ENCODE data around the gene GPR62. TPM values are rescaled to one million over a fixed set of nuclear protein-coding genes. Genes with fewer than 3 reads are reported as not detected.

The GPR62 gene
- total and polyA plus RNA-seq, 2 of the 8 experiments (the other 6 are each of a cell fraction or from before 2014, with no cell fraction given) = 0.22 to 0.29 TPM

DNA sequence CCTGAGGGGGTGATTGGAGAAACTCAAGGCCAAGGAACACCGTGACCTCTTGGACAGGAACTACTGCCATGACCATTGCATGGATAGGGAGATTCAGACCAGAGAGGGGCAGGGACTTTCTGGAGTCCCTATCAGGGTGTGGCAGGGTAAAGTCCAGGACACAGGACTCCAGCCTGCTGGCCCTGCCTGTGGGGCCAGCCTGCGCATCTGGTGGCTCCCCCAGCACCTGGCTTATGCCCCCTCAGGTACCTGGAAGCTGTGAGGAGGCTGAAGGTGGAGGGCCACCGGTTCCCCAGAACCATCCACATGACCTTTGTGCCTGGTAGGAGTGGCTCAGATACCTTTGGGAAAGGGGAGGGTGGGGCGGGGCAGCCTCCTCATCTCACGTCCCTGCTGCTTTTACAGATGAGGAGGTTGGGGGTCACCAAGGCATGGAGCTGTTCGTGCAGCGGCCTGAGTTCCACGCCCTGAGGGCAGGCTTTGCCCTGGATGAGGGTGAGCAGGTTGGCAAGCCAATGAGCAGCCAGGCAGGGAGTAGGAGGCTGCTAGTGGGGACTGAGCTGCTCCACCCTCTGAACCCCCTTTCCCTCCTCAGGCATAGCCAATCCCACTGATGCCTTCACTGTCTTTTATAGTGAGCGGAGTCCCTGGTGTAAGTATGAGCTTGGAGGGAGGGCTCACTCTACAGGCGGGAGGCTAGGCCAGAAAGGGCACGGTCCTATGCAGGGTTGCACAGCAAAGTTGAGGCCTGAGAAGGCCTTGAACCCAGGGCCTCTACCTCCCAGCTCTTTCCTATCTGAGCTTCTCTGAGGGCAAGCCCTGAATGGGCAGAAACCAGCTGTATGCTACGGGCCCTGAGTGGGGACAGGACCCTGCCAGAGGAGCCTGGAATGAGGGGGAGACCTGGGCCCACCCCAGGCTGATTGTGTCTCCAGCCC, 31.1 kb downstream of the GPR62 start:
- peaks cover 0 to 2% of the 10 kb centered on the region in 2 experiments for H4K20me1 ChIP-seq (replicated peaks in 1 of 2; ENCODE audit: control insufficient read depth in 1 of 2, insufficient read depth in 2 of 2, low read length in 2 of 2)
- 92% methylated on average over 10 of the region's 12 CpGs; no CpG with 5 or more reads in 1 of the 2 experiments for WGBS, 2 experiments (ENCODE audit: extremely low coverage in 1 of 2, insufficient coverage in 1 of 2, insufficient read length in 1 of 2, insufficient replicate concordance in 2 of 2, low coverage in 1 of 2, low lambda C conversion rate in 2 of 2, missing lambda C conversion rate in 1 of 2)
- H3K4me2 ChIP-seq (ENCODE audit: insufficient read depth in 1 of 2, low read depth in 2 of 2, low read length in 2 of 2) = no peak overlapping the region
- peaks cover 0 to 14% (median 9%) of the 10 kb centered on the region in 4 experiments; a peak in 6 of 7 replicates for H3K4me1 ChIP-seq (replicated peaks in 1 of 4; ENCODE audit: control insufficient read depth in 3 of 4, insufficient read depth in 4 of 4, low read length in 3 of 4)
- no peak overlapping the region for H2BK12ac ChIP-seq (ENCODE audit: low read depth, low read length)
- no peak overlapping the region for H3K23ac ChIP-seq (ENCODE audit: insufficient read length)
- no peak overlapping the region; the same call in 1 of the 2 replicates for H3K27ac ChIP-seq (ENCODE audit: low read depth, low read length)
- H3K4me3 ChIP-seq (ENCODE audit: extremely low read depth in 1 of 4, insufficient read depth in 2 of 4, low read depth in 3 of 4, low read length in 4 of 4) = no peak overlapping the region
- H3K14ac ChIP-seq (ENCODE audit: insufficient read length) = no peak overlapping the region
- no peak overlapping the region for H2BK5ac ChIP-seq (ENCODE audit: low read depth, low read length)
- no peak overlapping the region for H3K9ac ChIP-seq (replicated peaks in 1 of 4; ENCODE audit: extremely low read depth in 1 of 4, low read depth in 3 of 4, low read length in 3 of 4)
- FAIRE-seq (no peak), DNase-seq (ENCODE audit: low read depth in 1 of 2, low spot score in 2 of 2) (peak in 1 of 2 experiments; percentile 46)
- peaks cover 2% of the 10 kb centered on the region for H3K79me1 ChIP-seq (ENCODE audit: low read depth, low read length)
- H3K27me3 ChIP-seq (replicated peaks in 1 of 4; ENCODE audit: control insufficient read depth in 3 of 4, extremely low read depth in 1 of 4, insufficient read depth in 3 of 4, low read length in 3 of 4) = no peaks in the 10 kb centered on the region
- no peak overlapping the region for H2AK5ac ChIP-seq (ENCODE audit: low read depth, low read length)
- H3K79me2 ChIP-seq (ENCODE audit: control insufficient read depth in 1 of 2, insufficient read depth in 2 of 2, low read length in 2 of 2) = no peaks in the 10 kb centered on the region
- no peak overlapping the region for H4K91ac ChIP-seq (replicated peaks; ENCODE audit: insufficient read length, low read length)
- H3K36me3 ChIP-seq (ENCODE audit: control insufficient read depth in 2 of 4, insufficient read depth in 4 of 4, low read length in 3 of 4) = peaks cover 0 to under 1% (median 0%) of the 10 kb centered on the region in 4 experiments; a peak in 1 of 8 replicates
- H3K23me2 ChIP-seq (ENCODE audit: low read depth, low read length) = peaks cover 7% of the 10 kb centered on the region
- H3K18ac ChIP-seq (ENCODE audit: extremely low read depth, low read length) = no peak overlapping the region
- no peak overlapping the region for H2BK15ac ChIP-seq (ENCODE audit: low read length)
- TF ChIP-seq, protein P1, sequence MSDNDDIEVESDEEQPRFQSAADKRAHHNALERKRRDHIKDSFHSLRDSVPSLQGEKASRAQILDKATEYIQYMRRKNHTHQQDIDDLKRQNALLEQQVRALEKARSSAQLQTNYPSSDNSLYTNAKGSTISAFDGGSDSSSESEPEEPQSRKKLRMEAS (IDR thresholded peaks at IDR 0.05) = no peak
- TF ChIP-seq TAF7 (optimal IDR thresholded peaks at IDR 0.05; ENCODE audit: borderline replicate concordance, low read depth, low read length) = no peak
- no peak for TF ChIP-seq NRF1 (IDR thresholded peaks at IDR 0.05; ENCODE audit: low read depth, low read length)
- TF ChIP-seq MAFK (IDR thresholded peaks at IDR 0.05; ENCODE audit: low read depth, low read length) = no peak
- TF ChIP-seq, protein P2, sequence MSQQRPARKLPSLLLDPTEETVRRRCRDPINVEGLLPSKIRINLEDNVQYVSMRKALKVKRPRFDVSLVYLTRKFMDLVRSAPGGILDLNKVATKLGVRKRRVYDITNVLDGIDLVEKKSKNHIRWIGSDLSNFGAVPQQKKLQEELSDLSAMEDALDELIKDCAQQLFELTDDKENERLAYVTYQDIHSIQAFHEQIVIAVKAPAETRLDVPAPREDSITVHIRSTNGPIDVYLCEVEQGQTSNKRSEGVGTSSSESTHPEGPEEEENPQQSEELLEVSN (IDR thresholded peaks at IDR 0.05) = no peak
- no peak for TF ChIP-seq ASH2L (IDR thresholded peaks at IDR 0.05; ENCODE audit: low read length)
- TF ChIP-seq SP2 (IDR thresholded peaks at IDR 0.05; ENCODE audit: low read length) = no peak
- no peak for TF ChIP-seq BCL11A (IDR thresholded peaks at IDR 0.05; ENCODE audit: low read depth in 2 of 2, low read length in 2 of 2)
- no peaks in the 10 kb centered on the region for H3K9me3 ChIP-seq (ENCODE audit: insufficient read depth in 2 of 2, low read depth in 1 of 2, low read length in 1 of 2)
- H4K8ac ChIP-seq (ENCODE audit: extremely low read depth, insufficient read depth, low read length) = no peak overlapping the region
- no peak overlapping the region for H4K5ac ChIP-seq (ENCODE audit: insufficient read length, low read depth, low read length)
- H2AFZ ChIP-seq (ENCODE audit: low read length) = no peak overlapping the region
- no peak overlapping the region for H2BK20ac ChIP-seq (ENCODE audit: low read length)
- ChIA-PET POLR2A (ENCODE audit: partially characterized antibody) (interaction anchor here (0.6 to 25.9 kb wide), 3 partner anchors 9 to 145 kb away, joined by 3 to 923 read pairs (median 39); partner anchors contain the start of genes ABHD14A, ABHD14B, ACY1 and PCBP4), CTCF (ENCODE audit: partially characterized antibody) (interaction anchor here (1.1 to 2.3 kb wide), 5 partner anchors 12 to 71 kb away, joined by 3 to 13 read pairs (median 3); partner anchors contain the start of genes ABHD14A and ABHD14B)
- H2BK120ac ChIP-seq (replicated peaks; ENCODE audit: low read depth, low read length) = no peak overlapping the region
- no peak overlapping the region for H3K56ac ChIP-seq (replicated peaks; ENCODE audit: insufficient read length, low read depth, low read length)
- no peak overlapping the region for H3K4ac ChIP-seq (replicated peaks; ENCODE audit: insufficient read length, low read depth, low read length)

Measured in H1 (cell line).